Hematopoietic multipotent progenitor cell treated with erythropoietin and hydrocortisone succinate and interleukin-3 and kit ligand, for 8 days (in vitro differentiated cells): ENCODE data around the gene SAXO1.
"Not testable (repeated sequence)": the region's sequence is repeated elsewhere in the genome, so short reads cannot be mapped to it uniquely, and the experiment has no call there.

Experiments
- DNase-seq: peaks from one replicate; pipeline ENCODE4 v3.0.0-alpha.2; 2015

The SAXO1 gene

GRCh38 chr9:18969128-18969527 is 63.9 kb downstream of the SAXO1 start:
- DNase-seq, result no peak

- DNase-seq, result no peak
These were observed 77.4 kb downstream of the SAXO1 start for GRCh38 chr9:18955626-18956025.

- no peak for DNase-seq
These were observed 81.1 kb downstream of the SAXO1 start for GRCh38 chr9:18951936-18952335.

- DNase-seq, result no peak
These were observed 85.1 kb downstream of the SAXO1 start for GRCh38 chr9:18947892-18948339.

- DNase-seq, result no peak
These were observed 90.2 kb downstream of the SAXO1 start for GRCh38 chr9:18942801-18943200.

GRCh38 chr9:18941060-18941740 is 91.8 kb downstream of the SAXO1 start:
- DNase-seq, result no peak

GRCh38 chr9:18939943-18940342 is 93.1 kb downstream of the SAXO1 start:
- no peak for DNase-seq

GRCh38 chr9:18936094-18936871 is 96.7 kb downstream of the SAXO1 start:
- no peak for DNase-seq

GRCh38 chr9:18935541-18935940 is 97.5 kb downstream of the SAXO1 start:
- DNase-seq, result no peak

- DNase-seq, result not testable (repeated sequence)
These were observed 102.4 kb downstream of the SAXO1 start for GRCh38 chr9:18930611-18931010.

GRCh38 chr9:18928711-18929110 is 104.3 kb downstream of the SAXO1 start:
- DNase-seq, result no peak

- DNase-seq, result no peak
These were observed 106.5 kb downstream of the SAXO1 start for GRCh38 chr9:18926513-18926912.

- no peak for DNase-seq
These were observed 107.1 kb downstream of the SAXO1 start for GRCh38 chr9:18925880-18926279.

GRCh38 chr9:18923671-18924430 is 109.2 kb downstream of the SAXO1 start:
- DNase-seq, result no peak

GRCh38 chr9:18923167-18923566 is 109.8 kb downstream of the SAXO1 start:
- no peak for DNase-seq

- no peak for DNase-seq
These were observed 110.7 kb downstream of the SAXO1 start for GRCh38 chr9:18922161-18922885.

GRCh38 chr9:18921366-18922075 is 111.5 kb downstream of the SAXO1 start:
- no peak for DNase-seq

- no peak for DNase-seq
These were observed 112.6 kb downstream of the SAXO1 start for GRCh38 chr9:18920141-18921084.

- no peak for DNase-seq
These were observed 121.2 kb downstream of the SAXO1 start for GRCh38 chr9:18911714-18912342.

GRCh38 chr9:18910916-18911315 is 122.1 kb downstream of the SAXO1 start:
- DNase-seq, result no peak

- no peak for DNase-seq
These were observed 122.6 kb downstream of the SAXO1 start for GRCh38 chr9:18910435-18910834.
